Heart left ventricle (tissue), 16 donors: ENCODE data around the gene ITPR3. TPM values are rescaled to one million over a fixed set of nuclear protein-coding genes. Genes with fewer than 3 reads are reported as not detected.
A peak's percentile ranks its signal among the peaks of the same experiment; 100 is the strongest.

Source experiments
- ATAC-seq, 4 donors: fragments of 200-7000 bp; cut with Tn5 transposase; one replicate each; pipeline ENCODE4 v1.9.1; 2020 to 2022; ENCODE audit warnings: moderate library complexity in 4 of 4, mild to moderate bottlenecking in 3 of 4, moderate number of reproducible peaks in 1 of 4
- DNase-seq, 5 donors: peaks; one replicate each; pipeline ENCODE4 v3.0.0-alpha.2; 2020
- H3K27ac ChIP-seq, 12 donors: fragments of 200-600 bp; sonication (generic) in 4 of 12; one replicate each; pipeline versions ENCODE4 v1.5.0 to v1.8.0; 2016 to 2022; ENCODE audit warnings: mild to moderate bottlenecking in 2 of 12
- H3K27me3 ChIP-seq, 9 donors: fragments of 200-600 bp; sonication (generic) in 2 of 9; one replicate each; pipeline versions ENCODE4 v1.5.1 to v1.8.0; 2016 to 2022; ENCODE audit warnings: mild to moderate bottlenecking in 3 of 9
- H3K36me3 ChIP-seq, 9 donors: fragments of 200-600 bp; sonication (generic) in 2 of 9; one replicate each; pipeline versions ENCODE4 v1.5.0 to v1.8.0; 2018 to 2022; ENCODE audit warnings: mild to moderate bottlenecking in 2 of 9
- H3K4me1 ChIP-seq, 12 donors: fragments of 200-600 bp; sonication (generic) in 4 of 12; one replicate each; pipeline versions ENCODE4 v1.5.0 to v1.8.0; 2016 to 2022; ENCODE audit warnings: mild to moderate bottlenecking in 3 of 12
- H3K4me3 ChIP-seq, 12 donors: fragments of 200-600 bp; sonication (generic) in 4 of 12; one replicate each; pipeline versions ENCODE4 v1.5.0 to v1.8.0; 2017 to 2022; ENCODE audit warnings: mild to moderate bottlenecking in 9 of 12, moderate library complexity in 4 of 12
- H3K9me3 ChIP-seq, 12 donors: fragments of 200-600 bp; sonication (generic) in 4 of 12; one replicate each; pipeline versions ENCODE4 v1.5.0 to v1.8.0; 2016 to 2022; ENCODE audit warnings: mild to moderate bottlenecking in 1 of 12
- POLR2A ChIP-seq, 2 donors: fragments of 450-650 bp; IDR thresholded peaks; one replicate each; pipeline ENCODE4 v1.6.1; 2017; ENCODE audit warnings: antibody characterized with exemption in 2 of 2, mild to moderate bottlenecking in 2 of 2, moderate library complexity in 2 of 2
- WGBS, 4 donors: extraction: QIAGEN DNeasy Blood & Tissue Kit in 2 of 4; methylation state at CpG; one replicate each; pipeline versions ENCODE4 v1.1.5 to v1.1.7; 2013 to 2018; 5-methylcytosine and 5-hydroxymethylcytosine counted together
- intact Hi-C, 10 donors: fragments of 100-400 bp; cut with DNase I; formaldehyde crosslinking; loops; one replicate each; pipeline versions ENCODE4 v1.11.1 to v1.14.2; 2022
- polyA plus RNA-seq, 2 donors: library from polyadenylated mRNA; stranded (reverse); fragments of 200-250 nt; gene quantifications; one replicate each; pipeline ENCODE4 v1.2.3, GENCODE V29; 2013
- total RNA-seq, 9 donors: library from RNA; depleted of rRNA in 2 of 9; stranded (reverse); fragments of >200 nt in 2 of 9; fragmentation: NEBNext Ultra II Directional in 3 of 9; extraction: Animal tissue kit (Norgen Biotek cat#: 25700) in 3 of 9; gene quantifications; one replicate each; pipeline versions ENCODE4 v1.1.0 to v1.2.4, GENCODE V29; 2016 to 2023
- TF ChIP-seq, protein P1 (sequence below), 12 donors: fragments of 200-600 bp; sonication (generic) in 4 of 12; IDR thresholded peaks; one replicate each; pipeline versions ENCODE4 v1.5.0 to v1.8.0; 2018 to 2022; ENCODE audit warnings: antibody characterized with exemption in 12 of 12, mild to moderate bottlenecking in 5 of 12
- donor health status: ischemic (EF 13 %, LVEDD 7.1; RV severe dilation, severe dysfunction).
- donor health status: healthy with polysubstance abuse.
- donor health status: DM: no; HTN: yes; CAD: no.
- donor health status: DM: no; HTN: no; CAD: no.
- donor health status: ischemic (EF 25% LVEDD 6.9; RV normal size, moderate dysfunction).
- donor health status: ischemic (EF 25% LVEDD 5.7; RV mildly dilated, moderate dysfunction).
- donor health status: healthy.
- donor health status: DM: yes; HTN: yes; CAD: no.
- donor health status: ischemic (EF 35%, LVEDD 5.7; RV mildly dilated, moderate dysfunction).
- donor health status: nonischemic (EF 11% LVEDD 7.7; RV severe dilation, severe dysfunction).
- donor health status: DM: yes; HTN: yes; CAD: no.
- donor health status: PGD.
- donor health status: ischemic (EF 29% LVEDD 5.4; RV normal size, mild dysfunction).
- donor health status: nonischemic (EF 23%, LVEDD 6.1; RV moderate dilation, normal function).

ITPR3 gene
- total and polyA plus RNA-seq, 11 donors = 4.8 to 33.5 (median 7.8) TPM

DNA sequence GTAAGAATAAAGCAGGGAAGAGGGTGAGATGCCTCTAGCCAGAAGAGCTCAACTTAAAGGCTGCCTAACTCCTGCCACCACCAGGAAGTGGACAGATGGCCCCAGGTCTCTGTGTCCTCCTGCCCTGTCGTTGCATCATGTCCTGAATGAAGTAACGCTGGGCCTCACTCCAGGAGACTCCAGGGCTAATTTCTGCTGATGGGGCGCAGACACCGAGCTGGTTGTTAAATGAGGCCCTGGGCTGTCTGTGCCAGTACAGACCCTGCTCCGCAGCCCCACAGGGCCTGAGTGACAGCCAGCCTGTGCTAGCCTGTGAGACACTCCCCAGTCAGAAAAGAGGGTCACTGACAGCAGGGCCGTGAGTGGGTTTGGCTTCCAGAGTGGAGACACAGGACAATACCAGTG, 119.1 kb downstream of the ITPR3 start:
- peaks cover 0 to 5% (median 0%) of the 10 kb centered on the region in 9 donors for H3K27me3 ChIP-seq
- ATAC-seq (peak; percentile 36 to 56 (median 46)), DNase-seq (peak in 3 of 5 donors; percentile 37 to 86 (median 82))
- peaks cover 0 to 93% (median 47%) of the 10 kb centered on the region in 12 donors for H3K4me1 ChIP-seq
- intact Hi-C loops = loop anchor here in 1 of 10 donors (5.0 kb wide), 1 partner anchor 153 kb away; no protein-coding TSS in a partner anchor
- 26 to 39% (median 31%) methylated on average over 6 of the region's 6 CpGs for WGBS, 4 donors
- H3K27ac ChIP-seq = peak overlapping the region; percentile 29 to 98 (median 80)
- peaks cover 0 to 14% (median 0%) of the 10 kb centered on the region in 9 donors for H3K36me3 ChIP-seq
- H3K4me3 ChIP-seq = no peak overlapping the region
- TF ChIP-seq, protein P1, sequence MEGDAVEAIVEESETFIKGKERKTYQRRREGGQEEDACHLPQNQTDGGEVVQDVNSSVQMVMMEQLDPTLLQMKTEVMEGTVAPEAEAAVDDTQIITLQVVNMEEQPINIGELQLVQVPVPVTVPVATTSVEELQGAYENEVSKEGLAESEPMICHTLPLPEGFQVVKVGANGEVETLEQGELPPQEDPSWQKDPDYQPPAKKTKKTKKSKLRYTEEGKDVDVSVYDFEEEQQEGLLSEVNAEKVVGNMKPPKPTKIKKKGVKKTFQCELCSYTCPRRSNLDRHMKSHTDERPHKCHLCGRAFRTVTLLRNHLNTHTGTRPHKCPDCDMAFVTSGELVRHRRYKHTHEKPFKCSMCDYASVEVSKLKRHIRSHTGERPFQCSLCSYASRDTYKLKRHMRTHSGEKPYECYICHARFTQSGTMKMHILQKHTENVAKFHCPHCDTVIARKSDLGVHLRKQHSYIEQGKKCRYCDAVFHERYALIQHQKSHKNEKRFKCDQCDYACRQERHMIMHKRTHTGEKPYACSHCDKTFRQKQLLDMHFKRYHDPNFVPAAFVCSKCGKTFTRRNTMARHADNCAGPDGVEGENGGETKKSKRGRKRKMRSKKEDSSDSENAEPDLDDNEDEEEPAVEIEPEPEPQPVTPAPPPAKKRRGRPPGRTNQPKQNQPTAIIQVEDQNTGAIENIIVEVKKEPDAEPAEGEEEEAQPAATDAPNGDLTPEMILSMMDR (IDR thresholded peaks at IDR 0.05) = no peak
- no peak for TF ChIP-seq POLR2A (IDR thresholded peaks at IDR 0.05)
- H3K9me3 ChIP-seq = no peaks in the 10 kb centered on the region

DNA sequence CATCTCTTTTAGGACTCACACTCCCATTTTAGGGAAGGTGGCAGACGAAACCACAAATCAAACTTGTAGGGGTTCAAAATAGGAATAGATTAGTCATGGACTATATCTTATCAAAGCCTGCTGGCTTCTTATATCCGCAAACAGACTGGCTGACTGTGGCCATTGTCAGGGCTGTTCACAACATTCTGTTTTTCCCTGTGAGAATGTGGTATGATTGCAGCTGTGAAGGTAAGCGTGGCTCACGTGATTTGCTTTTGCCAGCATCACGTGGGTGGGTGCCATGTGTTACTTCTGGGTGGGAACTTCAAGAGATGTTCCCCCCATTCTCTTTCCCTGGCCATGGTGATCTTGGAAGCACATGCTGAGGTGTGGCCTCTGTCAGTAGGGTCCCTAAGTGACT, 119.7 kb downstream of the ITPR3 start:
- no peak for ATAC-seq
- Histone ChIP-seq H3K9me3 (no peaks in the 10 kb centered on the region), H3K4me3 (no peak overlapping the region), H3K27me3 (peaks cover 0 to 5% (median 0%) of the 10 kb centered on the region in 9 donors), H3K36me3 (peaks cover 0 to 8% (median 0%) of the 10 kb centered on the region in 9 donors), H3K27ac (peak overlapping the region; percentile 29 to 98 (median 80)), H3K4me1 (peaks cover 0 to 94% (median 44%) of the 10 kb centered on the region in 12 donors)
- intact Hi-C loops = loop anchor here in 1 of 10 donors (5.0 kb wide), 1 partner anchor 153 kb away; no protein-coding TSS in a partner anchor
- WGBS, 4 donors = 33 to 50% (median 45%) methylated on average over 5 of the region's 5 CpGs
- TF ChIP-seq, protein P1 (IDR thresholded peaks at IDR 0.05) = no peak
- TF ChIP-seq POLR2A (IDR thresholded peaks at IDR 0.05) = no peak
- DNase-seq = no peak

DNA sequence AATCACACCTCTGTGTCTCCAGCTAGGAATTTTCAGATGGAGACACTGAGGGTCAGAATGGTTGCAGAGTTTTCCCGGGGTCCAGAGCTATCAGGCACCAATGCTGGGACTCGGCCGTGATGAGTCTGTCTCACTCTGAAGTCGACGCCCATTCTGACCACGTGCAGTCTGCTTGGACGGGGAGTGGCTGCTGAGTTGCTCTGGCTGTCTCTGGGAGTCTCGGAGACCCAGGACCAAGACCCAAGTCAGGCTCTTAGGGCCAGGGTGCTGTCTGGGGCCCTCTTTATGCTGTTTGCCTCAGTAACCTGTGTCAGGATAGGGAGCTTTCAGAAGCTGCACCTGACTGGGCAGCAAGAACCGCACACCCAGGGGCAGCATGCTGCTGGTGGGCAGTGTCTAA, 121.0 kb downstream of the ITPR3 start:
- DNase-seq (no peak), ATAC-seq (no peak)
- TF ChIP-seq, protein P1 (IDR thresholded peaks at IDR 0.05) = no peak
- TF ChIP-seq POLR2A (IDR thresholded peaks at IDR 0.05) = no peak
- Histone ChIP-seq H3K27me3 (peaks cover 0 to 5% (median 0%) of the 10 kb centered on the region in 9 donors), H3K27ac (peak overlapping the region in 5 of 12 donors; percentile 1 to 99 (median 94)), H3K36me3 (peaks cover 0 to 7% (median 0%) of the 10 kb centered on the region in 9 donors), H3K4me1 (peaks cover 0 to 83% (median 39%) of the 10 kb centered on the region in 12 donors), H3K4me3 (no peak overlapping the region), H3K9me3 (no peaks in the 10 kb centered on the region)
- intact Hi-C loops = loop anchor here in 1 of 10 donors (5.0 kb wide), 1 partner anchor 155 kb away; no protein-coding TSS in a partner anchor
- 24 to 42% (median 37%) methylated on average over 9 of the region's 9 CpGs for WGBS, 4 donors

DNA sequence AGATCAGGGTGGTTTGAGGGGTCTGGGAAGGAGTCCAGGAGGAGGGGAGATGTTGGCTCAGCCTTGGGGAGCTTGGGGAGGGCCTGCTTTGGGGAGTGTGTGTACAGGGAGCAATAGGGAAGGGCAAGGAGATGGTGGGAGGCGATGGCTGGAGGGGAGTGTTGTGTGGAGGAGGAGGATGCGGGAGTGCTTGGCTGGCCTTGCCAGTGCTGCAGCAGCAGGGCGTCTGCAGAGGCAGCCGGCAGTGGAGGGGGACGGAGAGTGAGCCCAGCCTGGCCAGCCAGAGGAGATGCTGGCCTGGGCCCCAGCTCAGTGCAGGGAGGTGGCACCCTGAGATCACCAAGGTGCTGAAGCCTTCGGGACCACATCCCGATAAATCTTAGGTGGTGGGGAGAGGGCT, 121.7 kb downstream of the ITPR3 start:
- H3K27ac ChIP-seq = peak overlapping the region in 10 of 12 donors; percentile 4 to 99 (median 90)
- H3K9me3 ChIP-seq = no peaks in the 10 kb centered on the region
- peaks cover 0 to 7% (median 0%) of the 10 kb centered on the region in 9 donors for H3K36me3 ChIP-seq
- peak overlapping the region in 1 of 12 donors; percentile 61 for H3K4me3 ChIP-seq
- H3K4me1 ChIP-seq = peaks cover 0 to 82% (median 37%) of the 10 kb centered on the region in 12 donors
- ATAC-seq (peak in 1 of 4 donors; percentile 7), DNase-seq (peak in 1 of 5 donors; percentile 53)
- WGBS, 4 donors = 27 to 34% (median 34%) methylated on average over 7 of the region's 7 CpGs
- intact Hi-C loops = loop anchor here in 1 of 10 donors (5.0 kb wide), 1 partner anchor 156 kb away; no protein-coding TSS in a partner anchor
- no peak for TF ChIP-seq POLR2A (IDR thresholded peaks at IDR 0.05)
- TF ChIP-seq, protein P1 (IDR thresholded peaks at IDR 0.05) = no peak
- H3K27me3 ChIP-seq = peaks cover 0 to 5% (median 0%) of the 10 kb centered on the region in 9 donors
